ENCODE data around the gene SFXN4. TPM values are rescaled to one million over a fixed set of nuclear protein-coding genes. Genes with fewer than 3 reads are reported as not detected.
A peak's percentile ranks its signal among the peaks of the same experiment; 100 is the strongest.

The SFXN4 gene
- total and polyA plus RNA-seq, 2 of the 13 experiments (the other 11 are each of a cell fraction or from before 2014, with no cell fraction given) = 47.7 to 64.9 TPM

DNA sequence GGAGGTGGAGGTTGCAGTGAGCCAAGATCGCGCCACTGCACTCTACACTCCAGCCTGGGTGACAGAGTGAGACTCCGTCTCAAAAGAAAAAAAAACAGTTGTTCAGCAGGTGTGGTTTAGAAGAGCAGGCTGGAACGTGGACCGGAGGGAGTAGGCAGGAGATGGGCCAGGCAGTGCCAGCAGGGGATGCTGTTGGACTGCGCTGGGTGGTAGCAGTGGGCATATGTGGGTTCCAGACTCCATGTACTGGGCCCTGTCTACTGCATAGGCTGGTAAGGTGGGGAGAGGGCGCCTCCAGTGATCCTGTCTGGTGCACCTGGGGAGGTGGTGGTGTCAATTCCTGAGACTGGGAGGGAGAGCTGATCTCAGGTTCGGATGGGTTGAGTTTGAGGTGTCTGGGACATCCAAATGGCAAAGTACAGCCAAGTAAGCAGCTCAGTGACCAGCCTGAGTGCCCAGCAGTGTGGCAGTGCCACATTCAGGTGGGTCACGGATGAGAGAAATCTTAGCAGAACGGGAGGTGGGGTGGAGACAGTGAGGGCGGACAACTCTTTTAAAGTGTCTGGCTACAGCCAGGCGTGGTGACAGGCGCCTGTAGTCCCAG lies 25.9 kb downstream of the SFXN4 start (continued):
- TF ChIP-seq, protein P1, sequence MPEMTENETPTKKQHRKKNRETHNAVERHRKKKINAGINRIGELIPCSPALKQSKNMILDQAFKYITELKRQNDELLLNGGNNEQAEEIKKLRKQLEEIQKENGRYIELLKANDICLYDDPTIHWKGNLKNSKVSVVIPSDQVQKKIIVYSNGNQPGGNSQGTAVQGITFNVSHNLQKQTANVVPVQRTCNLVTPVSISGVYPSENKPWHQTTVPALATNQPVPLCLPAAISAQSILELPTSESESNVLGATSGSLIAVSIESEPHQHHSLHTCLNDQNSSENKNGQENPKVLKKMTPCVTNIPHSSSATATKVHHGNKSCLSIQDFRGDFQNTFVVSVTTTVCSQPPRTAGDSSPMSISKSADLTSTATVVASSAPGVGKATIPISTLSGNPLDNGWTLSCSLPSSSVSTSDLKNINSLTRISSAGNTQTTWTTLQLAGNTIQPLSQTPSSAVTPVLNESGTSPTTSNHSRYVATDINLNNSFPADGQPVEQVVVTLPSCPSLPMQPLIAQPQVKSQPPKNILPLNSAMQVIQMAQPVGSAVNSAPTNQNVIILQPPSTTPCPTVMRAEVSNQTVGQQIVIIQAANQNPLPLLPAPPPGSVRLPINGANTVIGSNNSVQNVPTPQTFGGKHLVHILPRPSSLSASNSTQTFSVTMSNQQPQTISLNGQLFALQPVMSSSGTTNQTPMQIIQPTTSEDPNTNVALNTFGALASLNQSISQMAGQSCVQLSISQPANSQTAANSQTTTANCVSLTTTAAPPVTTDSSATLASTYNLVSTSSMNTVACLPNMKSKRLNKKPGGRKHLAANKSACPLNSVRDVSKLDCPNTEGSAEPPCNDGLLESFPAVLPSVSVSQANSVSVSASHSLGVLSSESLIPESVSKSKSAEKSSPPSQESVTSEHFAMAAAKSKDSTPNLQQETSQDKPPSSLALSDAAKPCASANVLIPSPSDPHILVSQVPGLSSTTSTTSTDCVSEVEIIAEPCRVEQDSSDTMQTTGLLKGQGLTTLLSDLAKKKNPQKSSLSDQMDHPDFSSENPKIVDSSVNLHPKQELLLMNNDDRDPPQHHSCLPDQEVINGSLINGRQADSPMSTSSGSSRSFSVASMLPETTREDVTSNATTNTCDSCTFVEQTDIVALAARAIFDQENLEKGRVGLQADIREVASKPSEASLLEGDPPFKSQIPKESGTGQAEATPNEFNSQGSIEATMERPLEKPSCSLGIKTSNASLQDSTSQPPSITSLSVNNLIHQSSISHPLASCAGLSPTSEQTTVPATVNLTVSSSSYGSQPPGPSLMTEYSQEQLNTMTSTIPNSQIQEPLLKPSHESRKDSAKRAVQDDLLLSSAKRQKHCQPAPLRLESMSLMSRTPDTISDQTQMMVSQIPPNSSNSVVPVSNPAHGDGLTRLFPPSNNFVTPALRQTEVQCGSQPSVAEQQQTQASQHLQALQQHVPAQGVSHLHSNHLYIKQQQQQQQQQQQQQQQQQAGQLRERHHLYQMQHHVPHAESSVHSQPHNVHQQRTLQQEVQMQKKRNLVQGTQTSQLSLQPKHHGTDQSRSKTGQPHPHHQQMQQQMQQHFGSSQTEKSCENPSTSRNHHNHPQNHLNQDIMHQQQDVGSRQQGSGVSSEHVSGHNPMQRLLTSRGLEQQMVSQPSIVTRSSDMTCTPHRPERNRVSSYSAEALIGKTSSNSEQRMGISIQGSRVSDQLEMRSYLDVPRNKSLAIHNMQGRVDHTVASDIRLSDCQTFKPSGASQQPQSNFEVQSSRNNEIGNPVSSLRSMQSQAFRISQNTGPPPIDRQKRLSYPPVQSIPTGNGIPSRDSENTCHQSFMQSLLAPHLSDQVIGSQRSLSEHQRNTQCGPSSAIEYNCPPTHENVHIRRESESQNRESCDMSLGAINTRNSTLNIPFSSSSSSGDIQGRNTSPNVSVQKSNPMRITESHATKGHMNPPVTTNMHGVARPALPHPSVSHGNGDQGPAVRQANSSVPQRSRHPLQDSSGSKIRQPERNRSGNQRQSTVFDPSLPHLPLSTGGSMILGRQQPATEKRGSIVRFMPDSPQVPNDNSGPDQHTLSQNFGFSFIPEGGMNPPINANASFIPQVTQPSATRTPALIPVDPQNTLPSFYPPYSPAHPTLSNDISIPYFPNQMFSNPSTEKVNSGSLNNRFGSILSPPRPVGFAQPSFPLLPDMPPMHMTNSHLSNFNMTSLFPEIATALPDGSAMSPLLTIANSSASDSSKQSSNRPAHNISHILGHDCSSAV (CRISPR knock-in tag; IDR thresholded peaks at IDR 0.05; ENCODE audit: borderline replicate concordance) = no peak
- TF ChIP-seq CBFB (CRISPR knock-in tag; IDR thresholded peaks at IDR 0.05) (no peak), MLLT10 (CRISPR knock-in tag; IDR thresholded peaks at IDR 0.05) (no peak), TEAD3 (CRISPR knock-in tag; optimal IDR thresholded peaks at IDR 0.05; ENCODE audit: borderline replicate concordance) (peak; percentile 11), ADNP (CRISPR knock-in tag; IDR thresholded peaks at IDR 0.05) (no peak), POLR2A (IDR thresholded peaks at IDR 0.05; ENCODE audit: insufficient read depth in 1 of 2, low read depth in 2 of 2, low read length in 2 of 2) (no peak), RELA (CRISPR knock-in tag; IDR thresholded peaks at IDR 0.05) (no peak), CHCHD3 (CRISPR knock-in tag; IDR thresholded peaks at IDR 0.05) (no peak), SALL1 (CRISPR knock-in tag; IDR thresholded peaks at IDR 0.05) (0 out of 2 replicates have a peak, but pooled peaks have one; percentile 26), RAD21 (CRISPR knock-in tag; IDR thresholded peaks at IDR 0.05) (peak; percentile 75; the same call in 1 of the 2 replicates)
- TF ChIP-seq, protein P2, sequence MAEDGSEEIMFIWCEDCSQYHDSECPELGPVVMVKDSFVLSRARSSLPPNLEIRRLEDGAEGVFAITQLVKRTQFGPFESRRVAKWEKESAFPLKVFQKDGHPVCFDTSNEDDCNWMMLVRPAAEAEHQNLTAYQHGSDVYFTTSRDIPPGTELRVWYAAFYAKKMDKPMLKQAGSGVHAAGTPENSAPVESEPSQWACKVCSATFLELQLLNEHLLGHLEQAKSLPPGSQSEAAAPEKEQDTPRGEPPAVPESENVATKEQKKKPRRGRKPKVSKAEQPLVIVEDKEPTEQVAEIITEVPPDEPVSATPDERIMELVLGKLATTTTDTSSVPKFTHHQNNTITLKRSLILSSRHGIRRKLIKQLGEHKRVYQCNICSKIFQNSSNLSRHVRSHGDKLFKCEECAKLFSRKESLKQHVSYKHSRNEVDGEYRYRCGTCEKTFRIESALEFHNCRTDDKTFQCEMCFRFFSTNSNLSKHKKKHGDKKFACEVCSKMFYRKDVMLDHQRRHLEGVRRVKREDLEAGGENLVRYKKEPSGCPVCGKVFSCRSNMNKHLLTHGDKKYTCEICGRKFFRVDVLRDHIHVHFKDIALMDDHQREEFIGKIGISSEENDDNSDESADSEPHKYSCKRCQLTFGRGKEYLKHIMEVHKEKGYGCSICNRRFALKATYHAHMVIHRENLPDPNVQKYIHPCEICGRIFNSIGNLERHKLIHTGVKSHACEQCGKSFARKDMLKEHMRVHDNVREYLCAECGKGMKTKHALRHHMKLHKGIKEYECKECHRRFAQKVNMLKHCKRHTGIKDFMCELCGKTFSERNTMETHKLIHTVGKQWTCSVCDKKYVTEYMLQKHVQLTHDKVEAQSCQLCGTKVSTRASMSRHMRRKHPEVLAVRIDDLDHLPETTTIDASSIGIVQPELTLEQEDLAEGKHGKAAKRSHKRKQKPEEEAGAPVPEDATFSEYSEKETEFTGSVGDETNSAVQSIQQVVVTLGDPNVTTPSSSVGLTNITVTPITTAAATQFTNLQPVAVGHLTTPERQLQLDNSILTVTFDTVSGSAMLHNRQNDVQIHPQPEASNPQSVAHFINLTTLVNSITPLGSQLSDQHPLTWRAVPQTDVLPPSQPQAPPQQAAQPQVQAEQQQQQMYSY (CRISPR knock-in tag; IDR thresholded peaks at IDR 0.05) = 0 out of 2 replicates have a peak, but pooled peaks have one; percentile 36
- TF ChIP-seq, protein P3, sequence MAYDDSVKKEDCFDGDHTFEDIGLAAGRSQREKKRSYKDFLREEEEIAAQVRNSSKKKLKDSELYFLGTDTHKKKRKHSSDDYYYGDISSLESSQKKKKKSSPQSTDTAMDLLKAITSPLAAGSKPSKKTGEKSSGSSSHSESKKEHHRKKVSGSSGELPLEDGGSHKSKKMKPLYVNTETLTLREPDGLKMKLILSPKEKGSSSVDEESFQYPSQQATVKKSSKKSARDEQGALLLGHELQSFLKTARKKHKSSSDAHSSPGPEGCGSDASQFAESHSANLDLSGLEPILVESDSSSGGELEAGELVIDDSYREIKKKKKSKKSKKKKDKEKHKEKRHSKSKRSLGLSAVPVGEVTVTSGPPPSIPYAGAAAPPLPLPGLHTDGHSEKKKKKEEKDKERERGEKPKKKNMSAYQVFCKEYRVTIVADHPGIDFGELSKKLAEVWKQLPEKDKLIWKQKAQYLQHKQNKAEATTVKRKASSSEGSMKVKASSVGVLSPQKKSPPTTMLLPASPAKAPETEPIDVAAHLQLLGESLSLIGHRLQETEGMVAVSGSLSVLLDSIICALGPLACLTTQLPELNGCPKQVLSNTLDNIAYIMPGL (CRISPR knock-in tag; IDR thresholded peaks at IDR 0.05; ENCODE audit: borderline replicate concordance in 1 of 2, low read depth in 1 of 2) = peak in 1 of 2 experiments; percentile 36; a peak in 1 of 4 replicates
- TF ChIP-seq, protein P4, sequence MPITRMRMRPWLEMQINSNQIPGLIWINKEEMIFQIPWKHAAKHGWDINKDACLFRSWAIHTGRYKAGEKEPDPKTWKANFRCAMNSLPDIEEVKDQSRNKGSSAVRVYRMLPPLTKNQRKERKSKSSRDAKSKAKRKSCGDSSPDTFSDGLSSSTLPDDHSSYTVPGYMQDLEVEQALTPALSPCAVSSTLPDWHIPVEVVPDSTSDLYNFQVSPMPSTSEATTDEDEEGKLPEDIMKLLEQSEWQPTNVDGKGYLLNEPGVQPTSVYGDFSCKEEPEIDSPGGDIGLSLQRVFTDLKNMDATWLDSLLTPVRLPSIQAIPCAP (CRISPR knock-in tag; IDR thresholded peaks at IDR 0.05; ENCODE audit: low read depth) = no peak
